Peyer's patch (tissue), 4 donors: Measurements from ENCODE around the gene SLC29A1. TPM values are rescaled to one million over a fixed set of nuclear protein-coding genes. Genes with fewer than 3 reads are reported as not detected.
A peak's percentile ranks its signal among the peaks of the same experiment; 100 is the strongest.

Experiments used
- DNase-seq, 3 donors: peaks; one replicate each; pipeline ENCODE4 v3.0.0-alpha.2; 2017 to 2019
- H3K27ac ChIP-seq, 4 donors: fragments of 200-600 bp; sonication (generic); one replicate each; pipeline ENCODE4 v1.5.1; 2016 to 2019
- H3K27me3 ChIP-seq, 2 donors: fragments of 200-600 bp; sonication (generic); one replicate each; pipeline ENCODE4 v1.5.1; 2019
- H3K36me3 ChIP-seq, 3 donors: fragments of 200-600 bp; sonication (generic); one replicate each; pipeline ENCODE4 v1.5.1; 2016 to 2019
- H3K4me1 ChIP-seq, 4 donors: fragments of 200-600 bp; sonication (generic); one replicate each; pipeline ENCODE4 v1.5.1; 2016 to 2019
- H3K4me3 ChIP-seq, 4 donors: fragments of 200-600 bp; sonication (generic); 1 replicate in 3 of 4; 2 replicates in 1 of 4; pipeline ENCODE4 v1.5.1; 2016 to 2019; ENCODE audit warnings: mild to moderate bottlenecking in 1 of 4
- H3K9me3 ChIP-seq, 4 donors: fragments of 200-600 bp; sonication (generic); one replicate each; pipeline ENCODE4 v1.5.1; 2016 to 2019; ENCODE audit warnings: mild to moderate bottlenecking in 1 of 4
- CTCF ChIP-seq, 6 experiments: fragments of 450-650 bp in 4 of 6; fragments of 200-600 bp in 2 of 6; sonication (generic) in 1 of 6; IDR thresholded peaks; one replicate each; pipeline ENCODE4 v1.5.1; 2017 to 2019; ENCODE audit warnings: antibody characterized with exemption in 6 of 6, mild to moderate bottlenecking in 3 of 6, moderate library complexity in 1 of 6
- POLR2A ChIP-seq, 2 donors: fragments of 450-650 bp; IDR thresholded peaks; one replicate each; pipeline ENCODE4 v1.5.1; 2017; ENCODE audit warnings: antibody characterized with exemption in 2 of 2, mild to moderate bottlenecking in 2 of 2, moderate library complexity in 2 of 2
- total RNA-seq, 4 donors: library from RNA; depleted of rRNA; stranded (reverse); fragments of >200 nt; gene quantifications; one replicate each; pipeline ENCODE4 v1.1.0, GENCODE V29; 2016

Gene SLC29A1
- total RNA-seq, 4 donors from 2014 or later = 4.4 to 25.6 (median 19.5) TPM

- Histone ChIP-seq H3K27me3 (no peaks in the 10 kb centered on the region), H3K9me3 (no peaks in the 10 kb centered on the region), H3K4me3 (no peak overlapping the region), H3K36me3 (no peaks in the 10 kb centered on the region), H3K27ac (peak overlapping the region in 2 of 4 donors; percentile 30 to 60), H3K4me1 (peaks cover 0 to 29% (median 0%) of the 10 kb centered on the region in 4 donors)
- TF ChIP-seq CTCF (IDR thresholded peaks at IDR 0.05) (no peak), POLR2A (IDR thresholded peaks at IDR 0.05) (no peak)
- peak in 1 of 3 donors; percentile 32 for DNase-seq
Observed at GRCh38 chr6:44232676-44233566, 9.5 kb downstream of the SLC29A1 start.

DNA sequence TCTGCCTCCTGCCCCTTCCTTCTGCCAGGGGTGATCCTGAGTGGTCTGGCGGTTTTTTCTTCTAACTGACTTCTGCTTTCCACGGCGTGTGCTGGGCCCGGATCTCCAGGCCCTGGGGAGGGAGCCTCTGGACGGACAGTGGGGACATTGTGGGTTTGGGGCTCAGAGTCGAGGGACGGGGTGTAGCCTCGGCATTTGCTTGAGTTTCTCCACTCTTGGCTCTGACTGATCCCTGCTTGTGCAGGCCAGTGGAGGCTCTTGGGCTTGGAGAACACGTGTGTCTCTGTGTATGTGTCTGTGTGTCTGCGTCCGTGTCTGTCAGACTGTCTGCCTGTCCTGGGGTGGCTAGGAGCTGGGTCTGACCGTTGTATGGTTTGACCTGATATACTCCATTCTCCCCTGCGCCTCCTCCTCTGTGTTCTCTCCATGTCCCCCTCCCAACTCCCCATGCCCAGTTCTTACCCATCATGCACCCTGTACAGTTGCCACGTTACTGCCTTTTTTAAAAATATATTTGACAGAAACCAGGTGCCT, 10.2 kb downstream of the SLC29A1 start:
- Histone ChIP-seq H3K36me3 (no peaks in the 10 kb centered on the region), H3K9me3 (no peaks in the 10 kb centered on the region), H3K4me3 (no peak overlapping the region), H3K27ac (peak overlapping the region in 2 of 4 donors; percentile 30 to 60), H3K4me1 (peaks cover 0 to 29% (median 2%) of the 10 kb centered on the region in 4 donors), H3K27me3 (no peaks in the 10 kb centered on the region)
- no peak for TF ChIP-seq CTCF (IDR thresholded peaks at IDR 0.05)
- no peak for TF ChIP-seq POLR2A (IDR thresholded peaks at IDR 0.05)
- peak in 1 of 3 donors; percentile 40 for DNase-seq

DNA sequence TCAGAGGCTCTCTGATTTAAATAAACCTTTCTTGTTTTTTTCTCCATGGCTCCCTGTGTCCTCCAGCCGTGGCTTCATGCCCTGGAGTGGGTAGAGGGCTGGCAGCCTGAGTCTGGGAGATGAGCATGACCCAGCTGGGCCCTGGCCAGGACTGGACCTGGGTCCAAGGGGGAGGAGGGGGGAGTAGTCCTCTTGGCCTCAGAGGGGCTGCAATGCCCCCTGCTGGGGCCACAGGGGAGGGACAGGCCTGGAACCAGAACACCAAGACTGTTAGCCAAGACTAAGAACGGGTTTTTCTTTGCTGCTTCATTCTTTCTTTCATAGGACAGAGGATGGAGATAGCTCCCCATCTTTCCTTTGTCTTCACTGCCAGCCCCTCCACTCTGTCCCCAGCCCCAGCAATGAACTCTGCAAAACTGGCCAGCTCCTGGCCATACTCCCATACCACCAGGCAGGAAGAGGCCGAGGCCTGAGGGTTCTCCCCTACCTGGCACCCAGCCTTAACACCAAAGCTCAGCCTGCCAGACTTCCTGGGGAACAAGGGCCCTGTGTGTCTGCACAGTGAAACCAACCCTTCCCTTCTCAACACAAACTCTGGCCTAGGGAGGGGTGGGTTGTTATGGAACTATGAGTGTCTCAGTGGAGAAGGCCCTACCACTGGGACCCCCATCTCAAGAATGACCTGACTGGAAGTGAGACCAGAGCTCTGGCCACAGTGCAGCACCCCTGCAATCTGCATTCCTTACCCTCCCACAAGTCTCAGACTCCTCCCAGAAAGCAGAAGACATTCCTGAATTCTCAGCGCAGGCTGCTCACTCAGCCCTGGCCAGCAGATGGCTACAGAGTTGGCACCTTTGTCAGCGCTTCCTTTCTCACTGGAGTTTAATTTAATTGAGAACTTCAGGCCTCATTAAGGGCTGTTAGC, 11.0 kb downstream of the SLC29A1 start:
- peaks cover 0 to 29% (median 2%) of the 10 kb centered on the region in 4 donors for H3K4me1 ChIP-seq

GRCh38 chr6:44235269-44235668, 11.9 kb downstream of the SLC29A1 start:
- no peak overlapping the region for H3K4me3 ChIP-seq
- DNase-seq = peak in 1 of 3 donors; percentile 13
- peaks cover 0 to 29% (median 2%) of the 10 kb centered on the region in 4 donors for H3K4me1 ChIP-seq
- H3K9me3 ChIP-seq = no peaks in the 10 kb centered on the region
- H3K27ac ChIP-seq = peak overlapping the region in 1 of 4 donors; percentile 60
- TF ChIP-seq CTCF (IDR thresholded peaks at IDR 0.05) (no peak), POLR2A (IDR thresholded peaks at IDR 0.05) (no peak)
- H3K36me3 ChIP-seq = no peaks in the 10 kb centered on the region
- no peaks in the 10 kb centered on the region for H3K27me3 ChIP-seq

More for the DNA sequence above, 11.0 kb downstream of the SLC29A1 start:
- no peaks in the 10 kb centered on the region for H3K27me3 ChIP-seq
- no peaks in the 10 kb centered on the region for H3K36me3 ChIP-seq
- peak overlapping the region; percentile 4 to 60 (median 30) for H3K27ac ChIP-seq
- no peak overlapping the region for H3K4me3 ChIP-seq
- H3K9me3 ChIP-seq = no peaks in the 10 kb centered on the region
- TF ChIP-seq POLR2A (IDR thresholded peaks at IDR 0.05) = no peak
- peak; percentile 29 to 65 (median 59) for TF ChIP-seq CTCF (IDR thresholded peaks at IDR 0.05)
- DNase-seq = peak in 2 of 3 donors; percentile 66 to 74

- H3K27me3 ChIP-seq = no peaks in the 10 kb centered on the region
- peak in 1 of 3 donors; percentile 9 for DNase-seq
- peaks cover 0 to 29% (median 2%) of the 10 kb centered on the region in 4 donors for H3K4me1 ChIP-seq
- no peaks in the 10 kb centered on the region for H3K36me3 ChIP-seq
- no peak overlapping the region for H3K4me3 ChIP-seq
- no peak overlapping the region for H3K27ac ChIP-seq
- TF ChIP-seq CTCF (IDR thresholded peaks at IDR 0.05) = no peak
- TF ChIP-seq POLR2A (IDR thresholded peaks at IDR 0.05) = no peak
- no peaks in the 10 kb centered on the region for H3K9me3 ChIP-seq
Observed at GRCh38 chr6:44235891-44236516, 12.6 kb downstream of the SLC29A1 start.
